ENCODE results near the gene GPR61.

DNA sequence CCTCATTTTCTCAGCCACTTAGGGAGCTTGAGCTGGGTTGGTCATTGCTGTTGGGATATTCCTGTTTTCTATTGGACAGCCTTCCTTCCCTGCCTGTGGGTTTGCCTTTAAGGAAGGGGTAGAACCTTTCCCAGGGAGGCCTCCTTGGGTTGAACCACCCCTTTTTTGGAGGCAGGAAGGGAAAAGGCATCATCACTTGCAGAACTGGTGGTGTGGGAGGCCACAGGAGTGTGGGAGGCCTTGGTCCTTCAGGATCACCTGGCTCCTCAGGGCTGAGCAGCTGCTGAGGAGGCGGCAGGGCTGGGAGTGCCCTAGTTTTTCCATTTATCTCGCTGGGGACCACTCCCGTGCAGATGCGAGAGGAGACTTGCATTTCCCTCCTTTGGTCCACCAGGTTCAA lies 46.4 kb upstream of the GPR61 start:
- TF ChIP-seq POLR2AphosphoS5 (IDR thresholded peaks at IDR 0.05; ENCODE audit: insufficient read depth in 1 of 2, low read depth in 1 of 2) (no peak), POLR2A (IDR thresholded peaks at IDR 0.05) (no peak)
- TF ChIP-seq, protein P1, sequence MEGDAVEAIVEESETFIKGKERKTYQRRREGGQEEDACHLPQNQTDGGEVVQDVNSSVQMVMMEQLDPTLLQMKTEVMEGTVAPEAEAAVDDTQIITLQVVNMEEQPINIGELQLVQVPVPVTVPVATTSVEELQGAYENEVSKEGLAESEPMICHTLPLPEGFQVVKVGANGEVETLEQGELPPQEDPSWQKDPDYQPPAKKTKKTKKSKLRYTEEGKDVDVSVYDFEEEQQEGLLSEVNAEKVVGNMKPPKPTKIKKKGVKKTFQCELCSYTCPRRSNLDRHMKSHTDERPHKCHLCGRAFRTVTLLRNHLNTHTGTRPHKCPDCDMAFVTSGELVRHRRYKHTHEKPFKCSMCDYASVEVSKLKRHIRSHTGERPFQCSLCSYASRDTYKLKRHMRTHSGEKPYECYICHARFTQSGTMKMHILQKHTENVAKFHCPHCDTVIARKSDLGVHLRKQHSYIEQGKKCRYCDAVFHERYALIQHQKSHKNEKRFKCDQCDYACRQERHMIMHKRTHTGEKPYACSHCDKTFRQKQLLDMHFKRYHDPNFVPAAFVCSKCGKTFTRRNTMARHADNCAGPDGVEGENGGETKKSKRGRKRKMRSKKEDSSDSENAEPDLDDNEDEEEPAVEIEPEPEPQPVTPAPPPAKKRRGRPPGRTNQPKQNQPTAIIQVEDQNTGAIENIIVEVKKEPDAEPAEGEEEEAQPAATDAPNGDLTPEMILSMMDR (IDR thresholded peaks at IDR 0.05) = no peak
